D721Med (cell line): ENCODE data around the gene HSD11B1L.
"Not testable (repeated sequence)": the region's sequence is repeated elsewhere in the genome, so short reads cannot be mapped to it uniquely, and the experiment has no call there.

ENCODE experiments used
- DNase-seq: peaks from one replicate; pipeline ENCODE4 v3.0.0; 2011; ENCODE audit warnings: low spot score; ENCODE audit not compliant: insufficient read length
- FAIRE-seq: peaks from 2 replicates; lab custom pipeline; 2011; peaks lifted over from hg19 to GRCh38; lab: Jason Lieb, UNC
- CTCF ChIP-seq: IDR thresholded peaks from 2 replicates; pipeline ENCODE4 v1.5.1; 2012; ENCODE audit warnings: mild to moderate bottlenecking, control low read depth; ENCODE audit not compliant: insufficient read depth; ENCODE audit errors: missing control alignments

Gene HSD11B1L

GRCh38 chr19:5719961-5720790 is 39.3 kb downstream of the HSD11B1L start, which contains the start of the genes CATSPERD and LONP1:
Gene CATSPERD (plus strand): TSS chr19:5720637. CDS start chr19:5720738, 101 bp downstream.
Gene LONP1 (minus strand): TSS chr19:5720146. CDS start chr19:5720132, 14 bp downstream.
- no peak for FAIRE-seq
- DNase-seq: peak; percentile 97
- TF ChIP-seq CTCF: peak; percentile 78

DNA sequence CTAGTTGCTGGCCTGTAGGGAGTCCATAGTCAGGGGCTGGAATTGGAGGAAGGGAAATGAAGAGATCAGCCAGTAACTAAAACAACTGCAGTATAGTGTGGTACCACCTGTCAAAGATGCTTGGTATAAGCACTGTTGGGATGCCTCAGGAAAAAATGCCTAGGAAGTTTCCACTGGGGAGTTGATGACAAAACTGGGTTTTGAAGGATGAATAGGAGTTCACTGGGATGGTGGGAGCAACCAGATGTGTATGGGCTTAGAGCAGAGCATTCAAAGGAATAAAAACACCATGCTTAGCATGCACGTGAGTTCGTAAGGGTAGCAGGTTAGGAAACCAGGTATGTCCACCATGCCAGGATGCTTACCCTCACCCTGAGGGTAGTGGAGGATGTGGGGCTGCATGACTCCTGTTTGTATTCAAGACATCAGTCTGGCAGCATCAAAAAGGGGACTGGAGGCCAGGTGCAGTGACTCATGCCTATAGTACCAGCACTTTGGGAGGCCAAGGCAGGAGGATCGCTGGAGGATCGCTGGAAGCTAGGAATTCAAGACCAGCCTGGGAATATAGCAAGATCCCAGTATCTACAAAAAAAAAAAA is 46.7 kb downstream of the HSD11B1L start:
- DNase-seq (no peak), FAIRE-seq (no peak)
- no peak for TF ChIP-seq CTCF

- DNase-seq, FAIRE-seq: not testable (repeated sequence)
These were observed 52.3 kb downstream of the HSD11B1L start for GRCh38 chr19:5733172-5733571.
